C1 segment of cervical spinal cord (tissue), 14 donors: Measurements from ENCODE around the gene RAB35.

Experiments used
- DNase-seq, 14 donors: peaks; one replicate each; lab custom pipeline; 2025; lab: John Stamatoyannopoulos, UW

The RAB35 gene

DNA sequence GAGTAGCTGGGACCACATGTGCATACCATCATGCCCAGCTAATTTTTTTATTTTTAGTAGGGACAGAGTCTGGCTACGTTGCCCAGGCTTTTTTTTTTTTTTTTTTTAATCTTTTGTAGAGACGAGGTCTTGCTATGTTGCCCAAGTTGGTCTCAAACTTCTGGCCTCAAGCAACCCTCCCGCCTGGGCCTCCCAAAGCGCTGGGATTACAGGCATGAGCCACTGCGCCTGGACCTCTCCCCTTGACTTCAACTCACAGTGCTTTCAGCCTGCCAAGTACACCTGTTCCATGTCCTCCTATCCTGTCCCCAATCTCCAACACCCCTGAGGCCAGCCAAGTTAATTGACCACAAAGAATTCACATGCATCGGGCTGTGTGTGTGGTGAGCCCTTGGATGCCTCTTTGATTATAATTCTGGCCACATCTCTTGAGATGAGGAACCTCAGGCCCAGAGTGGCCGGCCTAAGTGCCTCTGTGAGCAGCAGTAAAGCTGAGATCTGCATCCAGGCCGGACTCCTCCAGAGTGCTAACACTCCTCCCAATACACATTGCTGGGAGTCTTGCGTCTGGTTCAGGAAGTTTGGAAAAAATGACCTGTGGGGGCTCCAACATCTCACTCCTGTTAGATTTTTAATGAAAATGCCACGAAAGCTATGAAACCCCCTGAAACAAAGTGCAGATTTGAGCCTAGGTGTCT lies 6.8 kb downstream of the RAB35 start:
- no peak for DNase-seq

DNA sequence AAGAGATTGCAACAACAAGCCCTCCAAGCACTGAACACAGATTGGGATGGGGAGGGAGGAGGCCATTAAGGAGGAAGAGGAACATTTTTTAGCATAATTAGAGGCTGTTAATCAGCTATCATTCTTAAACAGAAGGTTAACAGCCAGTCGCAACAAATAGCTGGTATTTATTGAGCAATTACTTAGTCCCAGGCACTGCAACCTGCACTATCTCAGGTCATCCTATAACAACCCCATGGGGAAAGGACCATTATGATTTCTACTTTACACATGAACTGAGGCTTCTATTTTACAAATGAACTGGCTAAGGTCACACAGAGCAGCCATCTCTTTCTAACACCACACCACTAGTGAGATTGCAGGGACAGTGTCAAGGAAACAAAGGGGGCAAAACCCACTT lies 10.4 kb downstream of the RAB35 start:
- no peak for DNase-seq

DNA sequence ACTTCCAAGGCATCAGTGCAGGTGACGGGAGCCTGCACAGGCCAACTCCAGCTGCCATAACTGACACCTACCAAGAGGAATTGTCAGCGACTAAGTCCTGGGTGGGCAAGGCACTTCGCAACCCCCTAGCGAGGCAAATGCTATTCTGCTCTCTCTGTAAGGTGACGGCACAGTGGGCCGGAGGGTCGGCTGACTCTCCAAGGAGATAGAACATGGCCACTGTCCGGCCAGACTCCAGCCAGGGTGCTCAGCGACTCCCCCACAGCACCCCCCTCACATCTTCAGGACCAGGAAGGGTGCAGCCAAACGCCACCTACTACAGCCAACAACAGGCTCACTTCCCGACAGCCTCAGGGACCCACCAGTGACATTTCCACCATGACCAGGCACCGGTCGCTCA lies 13.2 kb downstream of the RAB35 start:
- no peak for DNase-seq

DNA sequence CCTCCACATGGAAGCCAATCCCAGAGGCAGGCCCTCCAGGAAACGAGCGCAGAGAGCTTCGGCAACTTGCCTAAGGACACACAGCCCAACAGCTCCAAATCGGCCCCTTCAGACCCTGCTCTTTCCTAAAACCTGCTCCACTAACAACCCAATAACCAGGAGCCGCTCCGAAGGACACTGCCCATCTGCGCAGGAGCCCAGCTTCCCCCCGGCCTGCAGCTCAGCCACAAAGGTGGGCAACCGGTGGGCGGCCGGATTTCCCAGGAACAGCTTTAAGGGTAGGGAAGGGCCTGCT lies 13.6 kb downstream of the RAB35 start:
- no peak for DNase-seq

DNA sequence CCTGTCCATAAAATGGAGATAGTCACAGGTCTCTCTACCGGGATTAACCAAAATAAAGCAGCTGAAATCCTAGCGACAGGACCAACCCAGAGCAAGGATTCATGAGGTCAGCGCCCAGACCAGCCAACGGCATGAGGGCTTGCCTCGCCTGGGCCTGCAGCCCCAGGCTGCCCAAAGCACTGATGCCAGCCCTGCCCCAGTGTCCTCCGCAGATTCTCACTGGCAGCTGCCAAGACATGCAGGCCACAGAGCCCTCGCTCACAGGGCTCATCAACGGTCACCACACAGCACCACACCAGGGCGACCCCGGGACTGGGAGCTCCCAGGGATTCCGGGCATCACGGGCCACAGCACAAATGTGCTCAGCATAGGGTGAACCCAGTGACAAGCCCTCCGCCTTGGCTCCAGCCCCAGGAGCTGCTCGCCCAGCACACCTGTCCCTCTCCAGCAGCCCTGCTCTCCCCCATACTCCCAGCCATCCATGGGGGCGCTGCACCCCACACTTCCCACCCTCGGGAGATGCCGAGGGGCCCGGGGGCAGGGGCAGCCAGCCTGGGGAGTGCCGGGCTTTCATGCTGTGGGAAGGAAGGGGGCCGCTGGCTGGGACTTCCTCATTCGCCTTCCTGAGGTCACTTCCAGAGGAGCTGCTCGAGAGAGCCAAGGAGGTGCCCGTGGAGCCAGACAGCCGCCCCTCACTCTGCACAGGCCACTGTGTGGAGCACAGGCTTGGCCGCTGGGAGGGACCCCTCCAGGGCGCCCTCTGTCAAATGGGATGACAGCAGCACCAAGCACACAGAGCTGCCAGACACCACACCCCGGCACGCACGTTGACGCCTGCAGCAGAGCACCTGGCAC lies 14.1 kb downstream of the RAB35 start:
- DNase-seq = peak in 3 of 14 donors; percentile 19 to 25 (median 23)

DNA sequence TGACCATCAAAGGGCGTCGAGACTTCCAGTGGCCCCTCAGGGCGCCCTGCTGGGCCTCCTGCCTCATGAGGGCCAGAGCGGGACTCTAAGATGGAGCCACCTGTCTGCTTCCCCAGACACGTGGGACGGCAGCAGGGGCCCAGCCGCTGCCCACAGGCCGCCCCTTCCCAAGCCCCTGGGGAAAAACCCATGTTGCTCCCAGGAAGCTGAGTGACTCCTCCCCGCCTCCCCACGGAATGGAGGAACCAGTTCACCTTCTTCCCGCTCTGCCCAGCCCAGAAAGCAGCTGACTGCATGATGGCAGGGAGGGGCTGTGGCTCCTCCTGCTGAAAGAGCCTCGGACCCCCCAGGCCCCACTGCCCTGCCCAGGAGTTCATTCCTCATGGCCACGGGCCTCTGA lies 14.9 kb downstream of the RAB35 start:
- DNase-seq = no peak

DNA sequence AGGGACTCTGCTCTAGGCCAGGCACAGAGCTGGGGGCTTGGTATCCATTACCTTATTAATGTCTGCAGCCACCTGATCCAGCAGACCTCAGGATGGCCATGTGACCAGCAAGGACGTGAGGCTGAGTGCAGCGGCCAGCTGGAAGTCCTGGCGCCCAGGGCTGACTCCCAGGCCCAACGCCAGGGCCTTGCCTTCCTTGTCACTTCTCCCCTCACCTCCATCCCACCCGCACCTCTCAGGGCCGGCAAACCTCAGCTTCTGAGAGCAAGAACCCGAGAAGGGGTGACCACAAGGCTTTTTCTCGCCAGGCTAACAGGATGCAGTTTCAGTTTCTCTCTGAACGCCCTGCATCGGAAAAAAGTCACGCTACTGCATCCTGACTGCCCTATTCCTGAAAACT lies 15.4 kb downstream of the RAB35 start:
- DNase-seq = no peak

DNA sequence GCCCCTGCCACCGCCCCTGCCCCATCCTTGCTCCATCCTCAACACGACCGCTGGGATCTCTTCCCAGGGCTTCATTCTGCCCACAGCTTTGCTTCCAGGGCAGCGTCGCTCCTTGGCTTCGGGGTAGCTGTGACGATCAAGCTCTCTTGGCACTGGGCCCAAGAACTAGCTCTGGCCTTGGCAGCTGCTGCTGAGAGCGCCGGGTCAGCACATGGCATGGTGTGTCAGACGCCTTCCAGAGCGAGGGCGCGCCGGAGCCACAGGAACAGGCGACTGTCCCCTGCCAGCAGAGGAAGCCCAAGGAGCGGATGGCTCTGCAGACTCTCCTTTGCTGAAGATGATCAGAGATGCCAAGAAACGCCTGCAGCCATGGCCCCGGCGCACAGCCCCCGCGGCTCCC lies 15.9 kb downstream of the RAB35 start:
- peak in 13 of 14 donors; percentile 8 to 86 (median 78) for DNase-seq

DNA sequence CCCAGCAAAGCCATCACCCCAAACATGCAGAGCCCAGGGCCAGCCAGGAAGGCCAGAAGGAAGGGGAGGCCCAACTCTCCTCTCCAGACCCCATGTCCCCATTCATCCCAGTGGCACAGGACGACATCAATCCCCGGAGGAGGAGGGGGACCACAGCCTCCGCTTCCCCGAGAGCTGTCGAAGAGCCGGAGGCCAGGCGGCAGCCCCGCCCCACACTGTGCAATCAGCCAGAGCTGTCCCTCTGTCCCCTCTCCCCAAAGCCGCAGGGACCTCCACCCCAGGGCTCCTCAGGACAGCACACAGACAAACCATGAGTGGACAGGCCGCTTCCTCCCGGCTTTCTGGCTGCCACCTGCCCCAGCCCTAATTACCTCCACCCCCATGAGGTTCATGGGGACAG lies 16.8 kb downstream of the RAB35 start:
- DNase-seq = no peak

DNA sequence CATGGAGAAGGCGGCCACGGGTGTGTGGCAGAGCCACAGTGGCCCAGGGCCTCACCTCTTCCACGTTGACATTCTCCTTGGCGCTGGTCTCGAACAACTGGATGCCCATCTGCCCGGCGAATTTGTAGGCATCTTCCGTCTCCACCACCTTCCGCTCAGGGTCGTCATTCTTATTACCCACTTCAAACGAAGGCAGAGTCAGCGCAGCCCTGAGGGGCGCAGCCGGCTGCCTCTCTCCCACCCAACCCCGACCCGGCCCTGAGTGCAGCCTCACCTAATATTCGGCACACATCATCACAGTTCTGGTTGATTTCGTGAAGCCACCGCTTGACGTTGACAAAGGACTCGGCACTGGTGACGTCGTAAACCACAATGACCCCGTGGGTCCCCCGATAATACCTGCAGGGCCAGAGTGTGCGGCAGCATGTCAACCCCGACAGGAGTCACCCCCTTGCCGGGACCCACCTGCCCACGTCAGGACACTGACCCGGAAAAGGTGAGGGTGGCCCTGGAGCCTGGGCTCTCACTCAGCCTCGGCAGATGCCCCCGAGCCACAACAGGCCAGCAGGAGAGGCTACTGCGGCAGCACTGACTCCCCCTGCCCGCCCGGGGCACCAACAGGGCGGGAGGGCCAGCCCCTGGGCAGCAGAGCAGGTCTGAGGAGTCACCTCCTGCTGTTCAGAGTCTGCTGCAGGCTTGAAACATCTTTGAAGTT lies 17.6 kb downstream of the RAB35 start:
- DNase-seq = no peak

DNA sequence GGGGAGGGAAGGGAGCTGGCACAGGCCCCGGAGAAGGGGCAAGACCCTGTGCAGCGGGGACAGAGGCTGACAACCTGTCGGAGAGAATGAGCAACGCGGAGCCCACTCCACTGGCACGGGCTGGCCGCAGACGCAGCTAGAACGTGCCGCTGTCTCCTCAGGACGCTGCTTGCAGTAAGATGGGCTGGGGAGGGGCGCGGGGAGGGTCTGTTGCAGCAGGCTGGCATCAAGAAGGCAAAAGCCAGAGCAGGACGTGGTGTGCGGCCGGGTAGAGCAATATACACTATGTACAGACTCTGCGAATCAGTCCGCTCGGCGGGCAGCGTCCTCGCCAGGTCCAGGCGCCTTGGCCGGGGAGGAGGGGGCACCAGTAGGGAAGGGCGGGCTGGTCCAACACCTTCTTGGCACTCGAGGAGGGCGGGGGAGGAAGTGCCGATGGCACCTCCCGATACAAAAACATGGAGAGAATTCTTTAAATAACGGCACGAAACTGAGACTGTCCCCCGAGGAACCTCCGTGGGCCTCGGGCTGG lies 19.8 kb downstream of the RAB35 start:
- no peak for DNase-seq

DNA sequence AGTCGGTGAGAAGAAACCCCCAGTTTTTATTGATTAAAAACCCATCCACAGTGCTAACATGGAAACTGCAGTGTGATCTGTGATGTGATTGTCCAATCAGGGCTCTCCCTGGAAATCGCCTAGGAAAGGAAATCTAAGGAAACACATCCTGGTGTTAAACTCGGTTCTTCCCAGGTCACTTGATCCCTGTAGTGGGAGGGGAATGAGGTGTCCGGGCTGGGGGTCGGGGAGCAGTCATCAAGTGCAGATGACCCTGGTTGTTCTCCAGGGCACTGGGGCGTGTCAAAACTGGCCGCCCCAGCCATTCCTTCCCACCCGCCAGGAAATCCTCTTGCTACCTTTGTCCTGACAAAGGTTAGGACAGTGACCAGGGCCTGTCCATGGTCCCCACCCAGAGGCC lies 20.8 kb downstream of the RAB35 start:
- DNase-seq = no peak

DNA sequence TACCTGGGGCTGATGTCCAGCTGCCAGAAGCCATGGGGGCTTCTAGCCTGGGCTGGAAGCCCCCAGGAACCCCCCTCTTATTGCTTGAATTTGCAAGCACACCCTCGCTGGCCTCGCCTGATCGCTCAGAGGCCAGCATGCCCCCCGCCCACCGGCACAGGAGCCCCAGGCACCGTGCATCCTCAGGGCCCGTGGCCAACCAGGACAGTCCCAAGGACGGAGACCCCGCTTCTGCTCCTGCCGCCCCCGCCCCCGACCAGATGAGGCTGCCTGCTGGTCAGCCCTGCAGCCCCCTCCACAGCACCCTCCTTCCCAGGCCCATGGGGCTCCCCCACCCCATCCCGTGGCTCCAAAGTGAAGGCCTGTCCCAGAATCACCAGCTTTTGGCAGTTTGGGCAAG lies 21.2 kb downstream of the RAB35 start:
- no peak for DNase-seq

DNA sequence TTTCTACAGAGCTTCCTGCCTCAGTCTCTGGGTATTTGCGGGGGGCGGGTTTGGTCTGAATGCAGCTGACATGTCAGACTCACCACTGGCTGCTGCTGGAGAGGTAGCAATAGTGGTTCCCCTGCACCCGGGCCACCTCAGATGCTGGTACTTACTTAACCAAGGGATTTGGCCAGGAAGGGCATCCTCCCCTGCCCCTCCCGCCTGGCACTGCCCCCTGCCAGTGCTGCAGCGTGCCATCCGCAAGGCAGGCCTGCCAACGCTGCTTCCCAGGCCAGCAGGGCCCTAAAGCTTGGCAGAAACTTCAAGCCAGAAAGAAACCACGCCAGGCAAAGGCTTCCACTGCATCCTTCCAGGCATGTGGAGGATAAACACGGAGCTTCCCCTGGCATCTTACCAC lies 22.1 kb downstream of the RAB35 start:
- peak in 6 of 14 donors; percentile 26 to 90 (median 32) for DNase-seq

DNA sequence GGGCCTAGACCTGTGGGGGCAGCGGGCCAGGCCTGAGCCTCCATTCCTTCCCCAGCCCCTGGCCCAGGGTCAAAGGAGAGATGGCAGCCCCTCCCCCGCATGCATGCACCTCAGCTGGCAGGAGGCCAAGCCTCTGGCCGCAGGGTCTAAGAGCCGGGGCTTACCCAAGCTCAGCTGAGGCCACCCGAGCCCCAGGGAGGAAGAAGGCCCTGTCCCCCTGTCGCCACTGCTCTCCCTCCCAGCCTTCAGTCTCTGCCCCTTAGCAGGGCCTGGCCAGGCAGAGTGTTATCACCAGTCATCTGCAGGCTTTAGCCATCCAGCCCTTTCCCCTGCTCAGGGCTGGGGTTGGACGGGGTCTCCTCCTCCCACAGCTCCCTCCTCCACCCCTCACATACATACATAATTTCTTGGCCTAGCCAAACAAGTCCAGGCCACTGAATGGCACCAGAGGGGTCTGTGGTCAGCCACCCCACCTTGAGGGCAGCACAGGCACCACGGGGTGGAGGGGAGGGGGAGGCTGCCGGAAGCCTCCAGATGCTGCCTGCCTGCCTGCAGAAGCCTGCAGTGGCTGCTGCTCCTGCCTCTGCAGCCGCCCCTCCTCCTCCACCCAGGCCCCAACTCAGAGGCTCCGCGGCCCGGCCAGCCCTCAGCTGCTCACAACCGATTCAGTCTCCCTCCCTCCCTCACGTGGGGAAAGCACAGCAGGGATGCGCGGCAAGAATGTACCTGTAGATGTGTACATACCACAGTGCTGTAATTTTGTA lies 22.8 kb downstream of the RAB35 start:
- DNase-seq = no peak

DNA sequence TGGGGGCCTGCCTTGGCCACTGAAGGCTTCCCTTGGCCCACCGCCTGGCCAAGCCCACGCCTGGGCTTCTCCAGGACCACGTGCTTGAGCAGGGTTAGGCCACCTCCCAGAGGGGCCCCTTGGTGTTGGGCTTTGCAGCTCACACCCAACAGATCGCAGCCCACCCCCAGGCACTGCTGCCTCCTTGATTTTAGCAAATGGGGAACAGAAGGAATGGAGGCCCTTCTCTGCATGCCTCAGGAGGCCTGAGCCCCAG lies 23.3 kb downstream of the RAB35 start:
- no peak for DNase-seq

DNA sequence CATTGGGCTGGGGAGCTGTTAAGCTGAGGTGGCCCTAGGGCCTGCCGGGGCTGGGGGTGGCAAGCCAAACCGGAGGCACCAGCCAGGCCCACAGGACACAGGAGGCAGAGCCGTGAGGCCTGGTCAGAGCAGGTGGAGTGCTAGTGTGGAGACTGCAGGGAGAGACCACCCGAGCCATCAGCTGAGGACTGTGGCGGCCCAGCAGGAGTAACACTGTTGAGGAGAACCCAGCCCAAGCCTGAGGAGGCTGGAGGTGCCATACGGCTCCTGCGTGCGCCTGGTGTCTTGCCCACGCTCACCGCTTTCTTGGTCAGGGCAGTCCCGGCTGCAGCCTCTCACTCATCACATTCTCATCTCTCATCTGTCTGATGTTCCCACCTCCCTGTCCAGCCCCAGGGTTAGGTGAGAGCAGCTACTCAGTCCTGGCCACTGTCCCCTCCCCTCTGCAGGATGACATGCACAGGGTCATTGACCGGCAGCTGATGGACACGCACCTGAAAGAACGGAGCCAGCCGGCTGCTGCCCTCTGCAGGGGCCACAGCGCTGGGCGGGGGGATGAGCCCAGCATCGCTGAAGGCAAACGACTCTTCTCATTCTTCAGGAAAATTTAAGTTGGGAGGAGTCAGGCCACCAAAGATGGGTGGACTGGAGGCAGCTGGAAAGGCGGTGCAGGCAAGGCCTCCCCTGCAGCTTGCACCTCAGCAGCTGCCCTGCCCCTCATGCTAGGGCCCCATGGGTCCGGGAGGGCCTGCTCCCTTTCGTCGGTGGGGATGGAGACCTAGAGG lies 23.8 kb downstream of the RAB35 start:
- no peak for DNase-seq

DNA sequence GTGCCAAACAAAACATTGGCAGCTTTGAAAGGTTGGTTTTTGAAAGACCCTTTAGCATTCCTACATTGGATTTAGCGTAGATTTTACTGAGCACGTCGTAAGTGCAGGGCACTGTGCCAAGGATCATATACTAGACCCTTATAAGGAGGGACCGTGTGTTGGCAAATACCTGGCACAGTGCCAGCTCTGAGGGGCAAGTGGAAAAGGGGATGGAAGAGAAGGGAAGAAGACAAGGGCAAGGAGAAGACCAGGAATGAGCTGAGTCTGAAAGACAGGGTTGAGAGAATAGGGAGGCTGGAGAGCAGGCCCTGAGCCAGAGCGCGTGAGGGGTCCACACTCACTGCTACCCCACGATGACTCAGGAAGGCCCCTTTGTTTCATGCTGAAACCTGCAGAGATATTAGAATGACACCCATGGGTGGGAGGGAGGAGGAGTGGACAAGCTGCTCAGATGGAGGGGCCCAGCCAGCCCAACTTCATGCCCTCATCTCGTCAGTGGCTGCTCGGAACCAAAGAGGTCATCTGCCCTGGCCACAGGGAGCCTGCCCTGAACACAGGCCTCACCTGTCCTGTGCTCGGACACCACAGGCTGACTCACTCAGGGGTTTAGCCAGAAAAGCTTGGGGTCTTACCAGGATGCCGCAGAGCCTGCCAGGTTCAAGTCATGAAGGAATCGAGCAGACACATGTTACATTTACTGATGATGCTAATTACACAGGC lies 25.0 kb downstream of the RAB35 start:
- DNase-seq = no peak

DNA sequence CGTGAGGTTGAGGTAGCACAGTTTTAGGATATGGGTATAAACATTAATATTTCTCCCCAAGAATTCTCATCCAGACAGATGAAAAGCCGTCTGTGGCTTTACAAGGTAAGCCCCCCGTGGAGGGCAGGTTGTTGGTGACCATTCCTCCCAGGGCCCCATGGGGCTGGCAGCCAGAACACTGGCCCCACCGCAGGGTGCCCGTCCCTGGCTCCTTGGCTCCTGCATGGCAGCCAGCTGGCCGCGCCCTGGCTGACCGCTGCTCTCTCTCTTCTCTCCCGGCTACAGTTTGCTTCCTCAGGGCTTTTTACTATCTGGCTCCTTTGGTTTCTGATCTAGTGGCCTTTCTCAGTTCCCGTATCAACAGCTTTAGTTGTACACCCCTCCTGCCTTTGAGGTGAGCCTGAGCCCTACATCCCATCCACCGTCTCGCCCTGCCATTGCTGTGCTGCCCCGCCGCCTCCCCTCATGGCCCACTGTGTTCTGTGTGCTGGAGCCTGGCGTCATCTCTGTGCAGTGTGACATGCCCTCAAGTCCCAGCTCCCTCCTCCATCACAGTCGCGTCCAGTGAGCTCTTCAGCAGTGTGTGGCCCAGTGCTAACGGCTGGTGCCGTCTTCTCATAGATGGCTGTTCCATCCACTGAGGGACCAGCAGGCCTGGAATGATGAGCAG lies 25.8 kb downstream of the RAB35 start:
- no peak for DNase-seq

DNA sequence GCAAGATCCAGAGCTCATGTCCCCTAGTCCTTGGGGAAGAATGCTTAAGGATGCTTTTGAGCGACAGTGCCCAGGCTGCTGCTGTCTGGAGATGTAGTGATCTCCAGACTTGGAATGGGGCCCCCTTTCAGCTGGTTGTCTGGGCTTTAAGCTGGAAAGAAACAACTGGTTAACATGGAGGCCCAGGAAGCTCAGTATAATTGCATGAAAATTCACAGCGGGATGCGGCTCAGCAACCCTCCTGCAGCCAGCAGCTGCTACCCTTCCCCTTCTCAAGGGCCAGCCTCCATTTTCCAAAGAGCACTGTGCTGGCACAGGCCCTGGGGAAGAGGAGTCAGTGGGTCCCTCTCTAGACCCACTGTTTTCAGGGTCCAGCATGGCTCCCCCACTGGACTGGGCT lies 26.3 kb downstream of the RAB35 start:
- DNase-seq = no peak
